GM10266 (cell line): Measurements from ENCODE around the gene RASA4B.
"Not testable (repeated sequence)": the region's sequence is repeated elsewhere in the genome, so short reads cannot be mapped to it uniquely, and the experiment has no call there.

Experiments
- DNase-seq: peaks from one replicate; pipeline ENCODE4 v3.0.0; 2012; ENCODE audit errors: extremely low spot score

Gene RASA4B

GRCh38 chr7:102511860-102512522, 5.6 kb downstream of the RASA4B start:
- not testable (repeated sequence) for DNase-seq

DNA sequence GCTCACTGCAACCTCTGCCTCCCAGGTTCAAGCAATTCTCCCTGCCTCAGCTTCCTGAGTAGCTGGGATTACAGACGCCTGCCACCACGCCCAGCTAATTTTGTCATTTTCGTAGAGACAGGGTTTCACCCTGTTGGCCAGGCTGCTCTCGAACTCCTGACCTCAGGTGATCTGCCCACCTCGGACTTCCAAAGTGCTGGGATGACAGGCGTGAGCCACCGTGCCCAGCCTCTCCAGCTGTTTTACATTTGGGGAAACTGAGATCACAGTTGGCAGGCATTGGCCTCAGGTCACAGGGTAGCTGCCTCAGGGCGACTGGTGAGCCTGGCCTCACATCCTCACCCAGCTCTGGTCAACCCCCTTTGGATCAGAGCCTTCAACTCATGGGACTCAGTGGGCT, 7.0 kb downstream of the RASA4B start:
- not testable (repeated sequence) for DNase-seq

DNA sequence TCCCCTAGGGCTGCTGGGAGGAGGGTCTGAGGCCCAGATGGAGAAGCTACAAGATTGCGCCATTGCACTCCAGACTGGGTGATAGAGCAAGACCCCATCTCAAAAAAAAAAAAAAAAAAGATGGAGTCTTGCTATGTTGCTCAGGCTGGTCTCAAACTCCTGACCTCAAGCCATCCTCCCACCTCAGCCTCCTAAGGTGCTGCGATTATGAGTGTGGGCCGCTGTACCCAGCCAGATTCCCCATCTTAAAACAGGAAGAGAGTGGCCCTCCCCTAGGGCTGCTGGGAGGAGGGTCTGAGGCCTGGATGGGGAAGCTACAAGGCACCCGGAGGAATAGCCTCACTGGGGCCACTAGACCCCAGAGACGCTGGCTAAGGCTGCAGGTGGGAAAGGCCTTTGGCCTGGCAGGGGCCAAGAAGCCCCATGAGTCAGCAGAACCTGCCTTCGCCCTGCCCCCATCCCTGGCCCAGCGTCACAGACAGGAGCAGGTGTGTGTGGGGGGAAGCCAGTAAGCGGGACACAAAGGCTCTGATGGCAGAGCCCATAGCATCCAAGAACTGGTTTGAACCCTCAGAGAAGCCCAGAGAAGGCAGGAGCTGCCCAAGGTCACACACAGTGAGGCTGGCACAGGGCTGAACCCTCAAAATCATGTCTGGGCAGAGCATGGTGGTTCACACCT, 10.0 kb downstream of the RASA4B start:
- not testable (repeated sequence) for DNase-seq

GRCh38 chr7:102505298-102506185, 12.0 kb downstream of the RASA4B start:
- DNase-seq = not testable (repeated sequence)

DNA sequence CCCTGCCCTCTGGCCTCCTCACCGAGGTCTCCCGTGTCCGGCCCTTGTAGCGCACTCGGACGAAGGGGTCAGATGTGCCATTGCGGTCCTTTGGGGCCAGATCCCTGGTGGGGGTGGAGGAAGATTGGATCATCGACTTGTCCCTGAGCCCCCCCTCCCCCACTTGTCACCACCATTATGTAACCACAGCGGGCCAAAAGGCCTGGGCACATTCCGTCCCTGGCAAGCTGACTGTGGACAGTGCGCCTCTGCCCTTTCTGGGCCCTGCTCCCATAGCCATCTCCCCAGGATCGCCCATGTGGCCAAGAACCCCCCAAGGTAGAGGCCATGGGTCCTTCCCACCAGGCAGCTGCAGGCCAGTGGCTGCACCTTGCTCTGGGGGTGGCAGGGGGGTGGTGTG, 14.4 kb downstream of the RASA4B start:
- DNase-seq = not testable (repeated sequence)

DNA sequence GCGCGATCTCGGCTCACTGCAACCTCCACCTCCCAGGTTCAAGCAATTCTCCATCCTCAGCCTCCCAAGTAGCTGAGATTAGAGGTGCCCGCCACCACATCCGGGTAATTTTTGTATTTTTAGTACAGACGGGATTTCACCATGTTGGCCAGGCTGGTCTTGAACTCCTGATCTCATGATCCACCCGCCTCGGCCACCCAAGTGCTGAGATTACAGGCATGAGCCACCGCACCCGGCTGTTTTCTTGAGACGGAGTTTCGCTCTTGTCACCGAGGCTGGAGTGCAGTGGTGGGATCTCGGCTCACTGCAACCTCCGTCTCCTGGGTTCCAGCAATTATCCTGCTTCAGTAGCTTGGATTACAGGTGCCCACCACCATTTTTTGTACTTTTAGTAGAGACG, 19.3 kb downstream of the RASA4B start:
- not testable (repeated sequence) for DNase-seq

DNA sequence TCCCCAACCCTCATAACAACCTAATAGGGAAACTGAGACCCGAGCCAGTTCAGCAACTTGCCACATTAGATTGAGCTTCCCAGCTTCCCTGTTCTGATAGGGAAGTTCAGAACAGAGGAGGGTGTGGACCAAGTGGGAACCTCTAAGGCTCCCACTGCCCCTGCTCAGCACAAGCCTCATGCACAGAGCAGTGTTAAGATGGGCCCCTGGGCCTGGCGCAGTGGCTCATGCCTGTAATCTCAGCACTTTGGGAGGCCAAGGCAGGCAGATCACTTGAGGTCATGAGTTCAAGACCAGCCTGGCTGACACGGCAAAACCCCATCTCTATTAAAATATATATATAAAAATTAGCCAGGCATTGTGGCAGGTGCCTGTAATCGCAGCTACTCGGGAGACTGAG, 20.3 kb downstream of the RASA4B start:
- DNase-seq = not testable (repeated sequence)

DNA sequence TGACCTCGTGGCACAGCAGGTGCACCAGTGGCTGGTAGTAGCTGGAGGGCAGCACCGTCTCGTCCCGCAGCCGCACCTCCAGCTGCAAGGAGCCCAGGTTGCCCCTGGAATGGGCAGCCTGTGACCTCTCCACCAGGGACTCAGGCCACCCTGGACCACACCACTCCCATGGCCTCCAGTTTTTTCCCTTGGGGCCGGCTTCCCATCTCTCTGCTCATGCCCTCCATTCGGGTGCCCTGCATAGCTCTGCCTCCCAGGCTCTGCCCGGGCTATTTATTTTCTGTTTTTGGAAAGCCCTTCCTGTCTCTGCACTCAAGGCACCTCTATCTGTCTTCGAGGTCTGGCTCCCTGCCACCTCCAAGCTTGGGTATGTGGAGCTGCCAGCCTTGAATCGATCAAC, 20.7 kb downstream of the RASA4B start:
- DNase-seq = not testable (repeated sequence)

- DNase-seq = not testable (repeated sequence)
These were observed 23.0 kb downstream of the RASA4B start for GRCh38 chr7:102494473-102495149.

- DNase-seq = not testable (repeated sequence)
These were observed 23.6 kb downstream of the RASA4B start for GRCh38 chr7:102494026-102494425.

- DNase-seq = not testable (repeated sequence)
These were observed 24.2 kb downstream of the RASA4B start for GRCh38 chr7:102493220-102493935.

GRCh38 chr7:102490529-102491075, 27.0 kb downstream of the RASA4B start:
- not testable (repeated sequence) for DNase-seq

GRCh38 chr7:102484317-102484716, 33.3 kb downstream of the RASA4B start:
- DNase-seq = not testable (repeated sequence)

DNA sequence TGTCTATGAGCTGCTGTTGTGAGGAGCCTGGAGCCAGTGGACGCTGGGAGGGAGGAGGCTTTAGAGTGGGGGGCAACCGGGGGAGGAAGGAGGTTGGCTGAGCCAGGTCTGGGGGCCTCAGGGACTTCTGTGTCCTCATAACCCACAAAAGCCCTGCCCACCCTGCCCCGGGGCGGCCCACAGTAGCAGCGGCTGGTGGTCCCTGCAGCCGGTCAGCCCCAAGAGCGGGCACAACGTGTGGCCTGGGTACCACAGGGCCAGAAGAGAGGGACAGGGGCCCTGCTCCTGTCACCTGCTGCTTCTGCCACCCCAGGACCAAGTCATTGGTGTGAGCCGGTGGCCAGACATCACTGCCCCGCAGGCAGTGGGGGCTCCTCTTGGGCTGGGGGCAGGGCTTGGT, 35.6 kb downstream of the RASA4B start:
- DNase-seq = not testable (repeated sequence)

- not testable (repeated sequence) for DNase-seq
These were observed 37.5 kb downstream of the RASA4B start for GRCh38 chr7:102479982-102480637.

DNA sequence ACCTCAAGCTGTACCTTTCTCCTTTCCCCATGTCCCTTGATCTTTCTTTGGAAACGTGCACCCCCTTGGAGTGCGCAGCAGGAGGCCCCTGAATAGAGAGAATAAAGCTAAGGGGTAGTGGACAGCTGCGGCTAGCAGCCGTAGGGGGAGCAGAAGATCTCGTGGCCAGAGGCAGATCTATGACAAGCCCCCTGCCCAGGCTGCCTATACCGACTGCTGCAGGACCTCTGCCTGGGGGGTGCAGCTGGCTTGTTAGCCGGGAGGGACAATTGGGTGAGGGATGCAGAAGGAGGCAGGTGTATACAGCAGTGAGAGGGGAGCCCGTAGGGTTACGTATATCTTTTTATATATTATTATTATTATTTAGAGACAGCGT, 38.4 kb downstream of the RASA4B start:
- not testable (repeated sequence) for DNase-seq
